ENCODE data around the gene CAPN5.

GRCh38 chr11:77144857-77145428 lies 78.2 kb downstream of the CAPN5 start:
- no peak for TF ChIP-seq CTCF (conservative IDR thresholded peaks at IDR 0.05 in 1 of 2, IDR thresholded peaks at IDR 0.05 in 1 of 2; ENCODE audit: extremely low read depth in 1 of 2, insufficient read depth in 1 of 2, low read depth in 1 of 2, low read length in 2 of 2)
- no peak for TF ChIP-seq EZH2 (IDR thresholded peaks at IDR 0.05; ENCODE audit: borderline replicate concordance, low read length)

Data from mammary epithelial cell (primary cell).